ENCODE measurements around the gene ETFB.
"Not testable (repeated sequence)": the region's sequence is repeated elsewhere in the genome, so short reads cannot be mapped to it uniquely, and the experiment has no call there.

ETFB gene
- long read RNA-seq, donor 1, transcript ETFB-201 (6 exons, 900 nt): major isoform, 201 of 337 reads
- long read RNA-seq, donor 1, transcript ETFB-202 (5 exons, 3,551 nt): minor isoform, 10 of 337 reads
- long read RNA-seq, donor 1, partial matches to known transcripts: 122 of 337 reads
- long read RNA-seq, donor 1, other reads (novel, unspliced or antisense): 0 of 337 reads
- long read RNA-seq, donor 2, transcript ETFB-201 (6 exons, 900 nt): major isoform, 94 of 179 reads
- long read RNA-seq, donor 2, transcript ETFB-202 (5 exons, 3,551 nt): minor isoform, 5 of 179 reads
- long read RNA-seq, donor 2, partial matches to known transcripts: 79 of 179 reads
- long read RNA-seq, donor 2, other reads (novel, unspliced or antisense): 0 of 179 reads
- long read RNA-seq, donor 3, transcript ETFB-201 (6 exons, 900 nt): major isoform, 55 of 111 reads
- long read RNA-seq, donor 3, partial matches to known transcripts: 51 of 111 reads
- long read RNA-seq, donor 3, other reads (novel, unspliced or antisense): 0 of 111 reads
- long read RNA-seq, donor 4, transcript ETFB-203 (4 exons, 603 nt): minor isoform, 5 of 187 reads
- long read RNA-seq, donor 4, transcript ETFB-201 (6 exons, 900 nt): major isoform, 101 of 187 reads
- long read RNA-seq, donor 4, transcript ETFB-202 (5 exons, 3,551 nt): minor isoform, 12 of 187 reads
- long read RNA-seq, donor 4, partial matches to known transcripts: 68 of 187 reads
- long read RNA-seq, donor 4, other reads (novel, unspliced or antisense): 0 of 187 reads
- long read RNA-seq, donor 5, transcript ETFB-201 (6 exons, 900 nt): major isoform, 151 of 282 reads
- long read RNA-seq, donor 5, transcript ETFB-202 (5 exons, 3,551 nt): minor isoform, 9 of 282 reads
- long read RNA-seq, donor 5, partial matches to known transcripts: 120 of 282 reads
- long read RNA-seq, donor 5, other reads (novel, unspliced or antisense): 0 of 282 reads
- long read RNA-seq, donor 6, transcript ETFB-202 (5 exons, 3,551 nt): minor isoform, 11 of 295 reads
- long read RNA-seq, donor 6, transcript ETFB-201 (6 exons, 900 nt): major isoform, 159 of 295 reads
- long read RNA-seq, donor 6, partial matches to known transcripts: 123 of 295 reads
- long read RNA-seq, donor 6, other reads (novel, unspliced or antisense): 0 of 295 reads
- long read RNA-seq, donor 7, transcript ETFB-201 (6 exons, 900 nt): major isoform, 187 of 349 reads
- long read RNA-seq, donor 7, transcript ETFB-202 (5 exons, 3,551 nt): minor isoform, 11 of 349 reads
- long read RNA-seq, donor 7, partial matches to known transcripts: 147 of 349 reads
- long read RNA-seq, donor 7, other reads (novel, unspliced or antisense): 0 of 349 reads
- long read RNA-seq, donor 8, transcript ETFB-202 (5 exons, 3,551 nt): minor isoform, 12 of 211 reads
- long read RNA-seq, donor 8, transcript ETFB-201 (6 exons, 900 nt): major isoform, 116 of 211 reads
- long read RNA-seq, donor 8, partial matches to known transcripts: 81 of 211 reads
- long read RNA-seq, donor 8, other reads (novel, unspliced or antisense): 0 of 211 reads

GRCh38 chr19:51365965-51366388 is at the start of gene ETFB:
ETFB (minus strand) TSS chr19:51366388; CDS start chr19:51366326, 62 bp downstream.
- DNase-seq: peak; percentile 70

GRCh38 chr19:51415187-51415586 is 49.0 kb upstream of the ETFB start:
- DNase-seq: no peak

GRCh38 chr19:51410950-51411748 is 45.0 kb upstream of the ETFB start:
- no peak for DNase-seq

- no peak for DNase-seq
Observed at GRCh38 chr19:51407511-51408131, 41.4 kb upstream of the ETFB start.

GRCh38 chr19:51402117-51402516 is 35.9 kb upstream of the ETFB start:
- DNase-seq: no peak

GRCh38 chr19:51399936-51400335 is 33.7 kb upstream of the ETFB start:
- DNase-seq: not testable (repeated sequence)

GRCh38 chr19:51399231-51399630 is 33.0 kb upstream of the ETFB start:
- no peak for DNase-seq

GRCh38 chr19:51398096-51398704 is 32.0 kb upstream of the ETFB start:
- no peak for DNase-seq

- DNase-seq: not testable (repeated sequence)
Observed at GRCh38 chr19:51397453-51397852, 31.3 kb upstream of the ETFB start.

GRCh38 chr19:51396175-51396574 is 30.0 kb upstream of the ETFB start:
- no peak for DNase-seq

- peak; percentile 81 for DNase-seq
Observed at GRCh38 chr19:51394050-51394836, 28.1 kb upstream of the ETFB start.

GRCh38 chr19:51392701-51393100 is 26.5 kb upstream of the ETFB start:
- no peak for DNase-seq

- DNase-seq: no peak
Observed at GRCh38 chr19:51391073-51391611, 25.0 kb upstream of the ETFB start.

GRCh38 chr19:51389143-51389542 is 23.0 kb upstream of the ETFB start:
- DNase-seq: no peak

GRCh38 chr19:51387924-51388389 is 21.8 kb upstream of the ETFB start, which contains the start of gene LIM2:
LIM2 (minus strand) TSS chr19:51387974; CDS start chr19:51387443, 531 bp downstream.
- DNase-seq: no peak

- DNase-seq: no peak
Observed at GRCh38 chr19:51386882-51387520, 20.8 kb upstream of the ETFB start.

GRCh38 chr19:51382004-51382403 is 15.8 kb upstream of the ETFB start:
- DNase-seq: no peak

GRCh38 chr19:51380379-51380778 is 14.2 kb upstream of the ETFB start:
- DNase-seq: no peak
